ENCODE results near the gene MSH2.
"Not testable (repeated sequence)": the region's sequence is repeated elsewhere in the genome, so short reads cannot be mapped to it uniquely, and the experiment has no call there.

The MSH2 gene

DNA sequence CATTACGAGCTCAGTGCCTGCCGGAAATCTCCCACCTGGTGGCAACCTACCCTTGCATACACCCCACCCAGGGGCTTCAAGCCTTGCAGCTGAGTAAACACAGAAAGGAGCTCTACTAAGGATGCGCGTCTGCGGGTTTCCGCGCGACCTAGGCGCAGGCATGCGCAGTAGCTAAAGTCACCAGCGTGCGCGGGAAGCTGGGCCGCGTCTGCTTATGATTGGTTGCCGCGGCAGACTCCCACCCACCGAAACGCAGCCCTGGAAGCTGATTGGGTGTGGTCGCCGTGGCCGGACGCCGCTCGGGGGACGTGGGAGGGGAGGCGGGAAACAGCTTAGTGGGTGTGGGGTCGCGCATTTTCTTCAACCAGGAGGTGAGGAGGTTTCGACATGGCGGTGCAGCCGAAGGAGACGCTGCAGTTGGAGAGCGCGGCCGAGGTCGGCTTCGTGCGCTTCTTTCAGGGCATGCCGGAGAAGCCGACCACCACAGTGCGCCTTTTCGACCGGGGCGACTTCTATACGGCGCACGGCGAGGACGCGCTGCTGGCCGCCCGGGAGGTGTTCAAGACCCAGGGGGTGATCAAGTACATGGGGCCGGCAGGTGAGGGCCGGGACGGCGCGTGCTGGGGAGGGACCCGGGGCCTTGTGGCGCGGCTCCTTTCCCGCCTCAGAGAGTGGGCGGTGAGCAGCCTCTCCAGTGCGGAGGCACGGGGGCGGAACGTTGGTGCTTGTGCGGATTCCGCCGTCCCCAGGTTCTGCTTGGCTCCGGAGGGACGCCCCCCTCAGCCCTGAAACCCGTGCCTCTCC, at the start of gene MSH2:
MSH2 (plus strand) TSS at position 352 of the 804 bp plus-strand sequence; CDS start at position 388, 36 bp downstream.
- DNase-seq: peak; percentile 89

DNA sequence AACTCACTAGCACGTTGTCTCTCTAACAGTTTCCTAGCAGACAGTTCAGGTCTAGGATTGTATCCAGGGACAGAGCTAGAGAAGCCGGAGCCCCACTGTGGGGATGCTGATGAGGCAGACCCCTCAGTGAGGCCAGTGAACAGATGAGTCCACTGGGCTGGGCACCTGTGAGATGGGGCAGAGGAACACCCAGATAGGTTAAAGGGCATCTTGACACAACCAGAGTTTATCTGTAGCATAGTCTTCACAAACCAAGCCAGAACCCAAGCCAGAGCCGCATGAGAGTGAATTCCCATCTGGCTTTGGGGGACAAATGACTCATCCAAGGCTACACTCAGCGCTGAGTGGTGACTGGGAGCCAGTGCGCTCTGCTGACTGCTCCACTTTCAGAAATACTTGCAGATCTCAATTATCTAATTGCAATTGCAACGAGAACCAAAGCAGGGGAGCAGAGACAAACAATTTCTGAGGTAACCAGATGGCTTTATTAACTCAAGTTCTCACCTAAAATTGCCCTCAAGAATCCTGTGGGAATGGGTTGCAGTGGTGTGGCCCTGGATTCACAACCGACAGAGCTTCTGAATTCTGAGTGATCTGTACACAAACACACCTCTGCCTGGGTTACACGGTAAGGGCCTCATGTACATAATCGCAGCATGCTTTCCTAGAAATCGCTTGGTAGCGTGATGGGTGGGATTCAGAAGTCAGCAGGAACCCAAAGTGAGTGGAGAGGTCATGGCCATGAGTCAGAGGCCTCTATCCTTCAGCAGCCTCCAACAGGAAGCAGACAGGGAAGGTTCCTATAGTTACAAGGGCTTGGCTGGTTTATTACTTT, 48.7 kb upstream of the MSH2 start:
- peak; percentile 65 for DNase-seq

DNA sequence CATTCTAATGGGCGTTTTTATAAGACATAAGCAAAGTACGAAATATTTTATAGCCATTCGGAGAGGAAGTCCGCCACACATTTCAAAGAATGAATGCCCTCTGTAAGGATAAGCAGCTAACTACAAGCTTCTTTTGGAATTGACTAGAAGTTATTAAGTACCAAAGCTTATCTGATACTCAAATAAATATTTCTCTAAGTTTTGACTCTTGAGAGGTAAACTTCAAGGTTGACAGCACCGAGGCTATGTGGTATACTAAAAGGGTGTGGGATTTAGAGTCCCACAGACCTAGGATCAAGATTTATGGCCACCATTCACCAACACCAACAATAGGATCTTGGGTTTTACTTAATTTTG, 48.1 kb upstream of the MSH2 start:
- DNase-seq: no peak

DNA sequence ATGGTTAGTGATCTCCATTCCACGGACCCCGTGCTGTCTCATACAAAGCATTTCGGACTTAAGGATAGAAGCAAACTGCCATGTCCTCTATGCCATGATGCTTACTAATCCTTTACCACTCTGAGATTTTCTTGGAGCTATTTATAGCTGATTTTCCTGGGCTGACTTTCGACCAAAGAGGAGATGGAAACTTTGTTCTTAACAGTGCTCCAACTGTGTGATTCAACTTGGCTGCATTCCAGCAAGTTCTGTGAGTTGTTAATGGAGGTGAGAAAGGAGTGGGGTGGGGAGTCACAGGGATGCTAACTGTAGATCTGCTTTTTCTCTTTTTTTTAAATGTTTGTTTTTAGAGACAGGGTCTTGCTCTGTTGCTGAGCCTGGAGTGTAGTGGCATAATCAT, 45.5 kb upstream of the MSH2 start:
- DNase-seq: peak; percentile 32

DNA sequence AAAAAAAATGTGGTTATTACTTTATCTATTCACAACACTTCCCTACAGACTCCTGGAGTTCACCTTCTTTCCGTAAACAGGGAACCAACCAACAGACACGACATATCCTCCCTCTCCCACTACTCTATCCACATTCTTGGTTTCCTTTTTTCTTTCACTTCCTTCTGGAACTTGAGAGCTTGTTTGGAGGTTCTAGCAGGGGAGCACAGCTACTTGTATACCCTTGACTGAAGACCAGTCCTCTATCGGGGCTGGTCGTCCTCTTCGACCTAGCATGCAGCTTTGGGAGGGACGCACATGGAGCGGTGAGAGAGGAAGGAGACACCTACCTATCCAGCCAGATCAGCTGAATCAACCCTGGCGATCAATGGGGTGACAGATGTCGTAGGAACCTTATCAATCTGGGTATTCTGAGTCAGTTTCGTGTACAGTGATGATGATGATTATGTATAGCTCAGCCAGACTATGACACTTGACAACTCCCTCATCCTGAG, 43.5 kb upstream of the MSH2 start:
- no peak for DNase-seq

DNA sequence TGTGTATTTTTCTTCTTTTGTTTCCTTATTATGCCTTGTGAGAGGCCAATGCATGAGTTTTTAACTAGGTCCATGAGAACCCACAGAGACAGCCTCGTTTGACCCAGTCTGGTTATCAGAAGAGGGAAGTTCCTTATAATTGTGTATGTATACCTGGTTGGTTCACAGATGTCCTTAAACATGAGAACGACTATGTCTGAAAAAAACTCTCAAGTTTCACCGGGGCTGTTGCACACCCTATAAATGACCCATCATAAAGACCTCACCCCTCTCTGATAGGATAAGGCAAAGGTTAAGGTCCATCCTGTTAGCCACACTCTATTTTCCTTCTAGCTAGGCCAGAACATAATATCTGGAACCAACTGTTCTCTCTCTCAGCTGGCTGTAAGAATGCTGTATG, 42.7 kb upstream of the MSH2 start:
- DNase-seq: no peak

DNA sequence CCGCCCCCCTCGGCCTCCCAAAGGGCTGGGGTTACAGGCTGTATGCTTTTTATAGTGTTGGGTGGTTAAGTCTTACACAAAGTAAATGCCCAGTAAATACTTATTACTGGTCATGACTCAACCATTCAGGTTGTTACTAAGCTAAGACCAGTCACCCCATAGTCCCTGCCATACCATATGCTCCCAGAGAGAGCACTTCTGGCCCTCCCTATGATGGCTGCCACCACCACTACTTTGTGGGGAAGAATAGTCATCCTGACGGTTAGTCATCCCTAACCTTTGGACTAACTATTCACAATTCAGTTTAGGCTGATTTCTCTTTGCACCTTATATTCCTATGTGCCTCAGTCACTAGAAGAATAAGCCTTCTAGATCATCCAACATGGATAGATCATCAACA, 42.0 kb upstream of the MSH2 start:
- peak; percentile 84 for DNase-seq

DNA sequence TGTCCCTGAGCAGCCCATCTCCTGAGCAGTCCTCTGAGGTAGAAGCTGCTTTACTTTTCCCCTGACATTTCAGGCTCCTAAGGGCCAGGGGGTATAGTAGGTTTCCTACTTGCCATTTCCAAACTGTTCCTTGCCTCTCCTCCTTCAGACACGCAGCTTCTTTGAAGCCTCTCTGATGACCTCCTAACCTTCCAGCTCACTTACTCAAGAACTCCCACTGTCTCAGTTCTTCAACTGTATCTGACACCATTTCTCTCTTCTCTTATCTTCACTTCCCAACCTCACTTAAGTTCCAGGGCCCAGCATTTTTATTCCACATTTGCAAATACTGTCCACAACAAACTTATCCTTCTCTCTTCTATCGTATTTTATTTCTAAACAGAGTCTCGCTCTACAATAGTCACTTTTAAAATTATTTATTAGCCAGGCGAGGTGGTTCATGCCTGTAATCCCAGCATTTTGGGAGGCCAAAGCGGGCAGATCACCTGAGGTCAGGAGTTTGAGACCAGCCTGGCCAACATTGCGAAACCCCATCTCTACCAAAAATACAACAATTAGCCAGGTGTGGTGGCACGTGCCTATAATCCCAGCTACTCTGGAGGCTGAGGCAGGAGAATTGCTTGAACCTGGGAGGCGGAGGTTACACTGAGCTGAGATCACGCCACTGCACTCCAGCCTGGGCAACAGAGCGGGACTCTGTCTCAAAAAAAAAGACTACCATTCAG, 41.3 kb upstream of the MSH2 start:
- not testable (repeated sequence) for DNase-seq

DNA sequence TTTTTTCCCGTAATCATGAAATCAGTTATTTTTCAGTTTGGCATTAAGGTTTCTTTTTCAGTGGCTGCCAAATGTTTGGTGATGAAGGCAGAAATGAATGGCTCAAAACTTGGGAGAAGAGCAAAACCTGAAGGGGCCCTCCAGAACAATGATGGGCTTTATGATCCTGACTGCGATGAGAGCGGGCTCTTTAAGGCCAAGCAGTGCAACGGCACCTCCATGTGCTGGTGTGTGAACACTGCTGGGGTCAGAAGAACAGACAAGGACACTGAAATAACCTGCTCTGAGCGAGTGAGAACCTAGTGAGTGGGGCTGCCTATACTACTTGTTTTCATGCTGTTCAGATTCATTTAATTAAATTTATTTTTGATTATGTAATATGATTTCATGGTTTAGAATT, 29.2 kb upstream of the MSH2 start:
- no peak for DNase-seq

DNA sequence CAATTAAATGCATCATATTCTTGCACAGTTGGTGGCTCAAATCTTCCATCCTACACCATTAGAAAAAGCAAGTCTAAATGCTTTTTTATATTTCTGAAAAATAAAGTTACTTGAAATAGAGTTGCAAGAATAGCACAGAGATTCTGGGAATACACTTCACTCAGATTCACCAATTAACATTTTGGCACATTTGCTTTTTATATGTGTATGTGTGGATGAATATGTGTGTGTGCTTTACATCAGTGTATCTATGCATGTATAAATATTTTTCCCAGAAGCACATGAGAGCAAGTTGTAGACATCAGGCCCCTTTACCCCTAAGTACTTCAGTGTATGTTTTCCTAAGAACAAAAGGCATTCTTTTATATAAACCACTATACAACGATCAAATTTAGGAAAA, 27.6 kb upstream of the MSH2 start:
- no peak for DNase-seq

DNA sequence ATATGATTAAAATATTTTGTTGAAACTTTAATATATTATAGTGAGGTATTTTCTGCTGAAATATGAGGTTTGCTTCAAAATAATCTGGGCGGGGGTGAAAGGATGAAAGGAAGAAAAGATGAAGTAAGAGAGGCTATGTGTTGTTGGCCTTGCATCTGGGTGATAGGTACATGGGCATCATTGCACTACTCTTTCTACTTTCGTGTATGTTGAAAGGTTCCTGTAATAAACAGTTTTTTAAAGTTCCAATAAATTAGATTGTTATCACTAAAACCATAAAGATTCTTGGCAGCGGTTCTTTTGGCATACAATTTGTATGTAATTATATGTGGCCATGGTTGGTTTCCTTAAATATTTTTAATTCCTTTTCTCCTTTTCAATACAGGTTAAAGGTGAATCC, 23.6 kb upstream of the MSH2 start:
- no peak for DNase-seq

DNA sequence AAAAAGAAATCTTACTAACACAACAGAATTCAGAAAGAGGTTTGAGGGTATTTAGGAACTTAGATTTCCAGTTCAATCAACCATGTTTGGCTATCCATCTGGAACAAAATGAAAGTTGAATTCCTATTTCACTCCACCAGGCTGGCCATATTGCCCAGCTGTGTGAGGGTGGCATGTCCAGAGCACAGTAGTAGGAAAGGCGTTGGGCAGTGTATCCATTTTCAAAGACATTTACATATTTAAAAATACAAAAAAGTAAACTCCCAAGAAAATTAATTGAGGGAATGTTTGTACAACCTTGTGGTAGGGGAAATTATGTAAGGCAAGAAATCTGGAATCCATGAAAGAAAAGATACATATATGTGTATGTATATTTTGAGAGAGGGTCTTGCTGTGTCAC, 21.5 kb upstream of the MSH2 start:
- DNase-seq: no peak

DNA sequence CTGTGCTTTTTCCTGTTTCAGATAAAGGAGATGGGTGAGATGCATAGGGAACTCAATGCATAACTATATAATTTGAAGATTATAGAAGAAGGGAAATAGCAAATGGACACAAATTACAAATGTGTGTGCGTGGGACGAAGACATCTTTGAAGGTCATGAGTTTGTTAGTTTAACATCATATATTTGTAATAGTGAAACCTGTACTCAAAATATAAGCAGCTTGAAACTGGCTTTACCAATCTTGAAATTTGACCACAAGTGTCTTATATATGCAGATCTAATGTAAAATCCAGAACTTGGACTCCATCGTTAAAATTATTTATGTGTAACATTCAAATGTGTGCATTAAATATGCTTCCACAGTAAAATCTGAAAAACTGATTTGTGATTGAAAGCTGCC, 16.4 kb upstream of the MSH2 start:
- no peak for DNase-seq

DNA sequence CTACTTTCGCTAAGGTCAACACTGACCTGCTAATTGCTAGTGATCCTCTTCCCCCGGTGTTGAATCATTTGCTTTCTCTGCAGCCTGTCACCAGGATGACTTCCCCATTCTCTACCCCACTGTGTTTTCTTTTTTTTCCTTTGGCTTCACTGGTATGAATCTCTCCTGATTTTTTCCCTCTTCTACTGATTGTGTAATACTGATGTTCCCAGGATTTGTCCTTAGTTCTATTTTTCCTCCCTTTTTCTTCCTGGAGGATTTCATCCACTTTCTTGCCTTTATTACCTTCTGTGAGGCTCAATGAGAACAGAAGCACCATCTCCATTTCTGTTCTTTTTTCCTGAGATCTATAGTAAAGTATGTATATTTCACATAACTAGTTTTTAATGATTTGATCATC, 14.1 kb upstream of the MSH2 start:
- DNase-seq: no peak

DNA sequence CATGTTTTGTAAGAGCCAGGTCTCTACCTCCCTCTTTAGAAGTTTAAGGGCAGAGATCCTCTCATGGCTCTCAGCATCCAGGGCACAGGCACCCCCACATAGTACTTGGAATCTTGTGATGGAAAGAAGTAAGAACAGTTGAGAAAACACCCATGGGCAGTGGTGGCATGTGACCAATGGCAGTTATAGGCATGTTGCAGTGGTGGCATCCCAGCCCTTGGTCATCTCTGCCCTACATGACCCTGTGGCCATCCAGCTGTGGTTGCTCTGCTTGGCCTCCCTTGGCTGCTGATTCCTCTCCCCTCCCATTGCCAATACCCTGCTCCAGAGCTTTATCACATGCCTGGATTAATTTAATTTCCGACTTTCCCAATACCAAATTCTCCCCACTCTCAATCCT, 13.3 kb upstream of the MSH2 start:
- DNase-seq: no peak

DNA sequence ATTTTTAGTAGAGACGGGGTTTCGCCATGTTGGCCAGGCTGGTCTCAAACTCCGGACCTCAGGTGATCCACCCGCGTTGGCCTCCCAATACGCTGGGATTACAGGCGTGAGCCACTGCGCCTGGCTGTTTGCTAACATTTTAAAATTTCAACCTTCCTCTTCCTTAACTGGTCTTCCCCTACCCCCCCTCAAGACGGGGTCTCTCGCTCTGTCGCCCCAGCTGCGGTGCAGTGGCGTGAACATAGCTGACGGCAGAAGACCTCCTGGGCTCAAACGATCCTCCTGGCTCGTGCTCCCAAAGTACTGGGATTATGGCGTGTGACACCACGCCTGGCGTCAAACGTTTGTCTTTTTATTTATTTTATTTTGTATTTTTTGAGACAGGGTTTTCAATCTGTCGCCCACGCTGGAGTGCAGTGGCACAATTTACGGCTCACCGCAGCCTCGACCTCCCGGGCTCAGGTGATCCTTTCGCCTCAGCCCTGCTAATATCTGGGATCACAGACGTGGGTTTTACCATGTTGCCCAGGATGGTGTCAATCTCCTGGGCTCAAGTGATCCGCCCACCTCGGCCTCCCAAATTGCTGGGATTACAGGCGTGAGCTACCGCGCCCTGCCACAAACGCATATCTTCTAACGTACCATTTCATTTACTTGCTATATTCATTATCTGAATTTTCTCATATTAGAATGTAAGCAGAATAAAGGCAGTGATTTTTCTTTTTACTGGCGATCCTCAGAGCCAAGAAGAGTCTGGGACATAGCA, 984 bp upstream of the MSH2 start:
- no peak for DNase-seq

DNA sequence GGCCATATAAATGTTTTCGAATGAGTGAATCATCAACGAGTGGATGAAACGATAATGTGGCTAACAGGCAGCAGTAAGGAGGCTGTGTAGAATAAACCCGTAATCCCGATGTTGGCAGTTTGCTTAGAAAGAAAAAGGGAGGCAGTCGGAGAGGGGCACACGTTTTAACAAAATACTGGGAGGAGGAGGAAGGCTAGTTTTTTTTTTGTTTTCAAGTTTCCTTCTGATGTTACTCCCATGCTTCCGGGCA, 476 bp upstream of the MSH2 start:
- DNase-seq: peak; percentile 47

DNA sequence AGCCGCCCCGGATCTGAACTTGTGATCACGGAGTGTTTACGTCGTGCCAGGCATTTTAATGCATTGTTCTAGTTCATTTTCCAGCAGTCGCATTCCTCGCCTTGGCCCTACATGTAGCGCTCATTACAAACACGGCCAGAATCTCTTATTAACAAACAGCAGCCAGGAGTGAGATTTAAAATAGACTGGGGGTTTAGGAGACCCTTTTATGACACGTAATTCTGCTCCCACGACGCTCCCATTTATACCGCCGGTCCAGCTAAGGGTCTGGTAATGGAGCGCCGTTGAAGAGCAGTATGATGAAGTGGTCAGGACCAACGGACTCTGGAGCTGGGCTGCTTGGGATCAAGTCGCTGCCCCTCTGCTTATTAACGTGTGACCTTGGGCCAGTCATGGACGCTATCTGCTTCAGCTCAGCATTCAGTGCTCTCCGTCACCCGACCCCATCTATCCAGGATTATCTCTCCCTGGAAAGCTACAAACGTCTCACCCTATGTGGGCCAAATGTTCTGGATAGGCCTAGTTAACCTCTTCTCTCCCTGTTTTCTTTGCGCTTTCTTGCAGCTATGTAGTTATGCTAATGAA, 745 bp downstream of the MSH2 start:
- DNase-seq: peak; percentile 11

DNA sequence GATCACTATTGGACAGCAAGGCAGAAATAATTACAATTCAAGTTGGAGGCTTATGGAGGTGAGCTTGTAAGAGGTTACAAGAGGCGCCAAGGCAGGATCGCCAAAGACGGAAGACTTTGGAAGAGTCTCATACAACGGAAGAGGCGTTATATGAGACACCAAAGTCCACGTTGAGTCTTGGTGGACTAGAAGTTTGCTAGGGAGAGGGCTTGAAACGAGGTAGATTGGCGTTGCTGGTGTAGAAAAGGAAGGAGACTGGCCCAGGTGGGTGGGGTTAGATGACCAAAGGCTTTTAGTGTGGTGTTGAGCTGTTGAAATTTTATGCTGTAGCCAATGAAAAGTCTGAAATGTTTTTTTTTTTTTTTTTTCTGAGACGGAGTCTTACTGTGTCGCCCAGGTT, 1.4 kb downstream of the MSH2 start:
- no peak for DNase-seq

DNA sequence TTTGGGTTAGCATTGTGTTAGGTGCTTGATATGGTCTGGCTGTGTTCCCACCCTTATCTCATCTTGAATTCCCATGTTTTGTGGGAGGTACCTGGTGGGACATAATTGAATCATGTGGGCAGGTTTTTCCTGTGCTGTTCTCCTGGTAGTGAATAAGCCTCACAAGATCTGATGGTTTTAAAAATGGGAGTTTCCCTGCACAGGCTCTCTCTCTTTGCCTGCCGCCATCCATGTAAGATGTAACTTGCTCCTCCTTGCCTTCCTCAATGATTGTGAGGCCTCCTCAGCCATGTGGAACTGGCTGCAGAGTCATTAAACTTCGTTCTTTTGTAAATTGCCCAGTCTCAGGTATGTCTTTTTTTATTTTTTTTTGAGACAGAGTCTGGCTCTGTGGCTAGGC, 2.8 kb downstream of the MSH2 start:
- DNase-seq: no peak

DNA sequence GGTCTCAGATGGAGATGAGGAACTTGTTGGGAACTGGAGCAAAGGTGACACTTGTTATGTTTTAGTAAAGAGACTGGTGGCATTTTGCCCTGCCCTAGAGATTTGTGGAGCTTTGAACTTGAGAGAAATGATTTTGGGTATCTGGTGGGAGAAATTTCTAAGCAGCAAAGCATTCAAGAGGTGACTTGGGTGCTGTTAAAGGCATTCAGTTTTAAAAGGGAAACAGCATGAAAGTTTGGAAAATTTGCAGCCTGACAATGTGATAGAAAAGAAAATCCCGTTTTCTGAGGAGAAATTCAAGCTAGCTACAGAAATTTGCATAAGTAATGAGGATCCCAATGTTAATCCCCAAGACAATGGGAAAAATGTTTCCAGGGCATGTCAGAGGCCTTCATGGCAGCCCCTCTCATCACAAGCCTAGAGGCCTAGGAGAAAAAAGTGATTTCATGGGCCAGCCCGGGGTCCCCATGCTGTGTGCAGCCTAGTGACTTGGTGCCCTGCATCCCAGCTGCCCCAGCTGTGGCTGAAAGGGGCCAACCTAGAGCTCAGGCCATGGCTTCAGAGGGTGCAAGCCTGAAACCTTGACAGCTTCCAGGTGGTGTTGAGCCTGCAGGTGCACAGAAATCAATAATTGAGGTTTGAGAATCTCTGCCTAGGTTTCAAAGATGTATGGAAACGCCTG, 3.8 kb downstream of the MSH2 start:
- DNase-seq: not testable (repeated sequence)

DNA sequence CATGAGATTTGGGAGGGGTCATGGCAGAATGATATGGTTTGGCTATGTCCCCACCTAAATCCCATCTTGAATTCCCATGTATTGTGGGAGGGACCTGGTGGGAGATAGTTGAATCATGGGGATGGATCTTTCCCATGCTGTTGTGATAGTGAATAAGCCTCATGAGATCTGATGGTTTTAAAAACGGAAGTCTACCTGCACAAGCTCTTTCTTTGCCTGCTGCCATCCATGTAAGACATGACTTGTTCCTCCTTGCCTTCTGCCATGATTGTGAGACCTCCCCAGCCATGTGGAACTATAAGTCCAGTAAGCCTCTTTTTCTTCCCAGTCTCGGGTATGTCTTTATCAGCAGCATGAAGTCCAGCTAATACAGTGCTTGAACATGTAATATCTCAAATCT, 5.0 kb downstream of the MSH2 start:
- DNase-seq: not testable (repeated sequence)
